Breast epithelium (tissue), 4 donors: ENCODE measurements around the gene RAB35. TPM values are rescaled to one million over a fixed set of nuclear protein-coding genes. Genes with fewer than 3 reads are reported as not detected.

ENCODE experiments used
- DNase-seq, 2 donors: peaks; one replicate each; pipeline ENCODE4 v3.0.0-alpha.2; 2019; ENCODE audit warnings: low spot score in 2 of 2
- H3K27ac ChIP-seq, 2 donors: fragments of 200-600 bp; sonication (generic) in 1 of 2; one replicate each; pipeline ENCODE4 v1.5.1; 2016 to 2019; ENCODE audit warnings: mild to moderate bottlenecking in 1 of 2
- H3K27me3 ChIP-seq, 2 donors: fragments of 200-600 bp; sonication (generic) in 1 of 2; one replicate each; pipeline versions ENCODE4 v1.5.1 to v1.6.0; 2017 to 2019; ENCODE audit warnings: control low read depth in 1 of 2, mild to moderate bottlenecking in 1 of 2
- H3K36me3 ChIP-seq: fragments of 200-600 bp; one replicate; pipeline ENCODE4 v1.5.1; 2019
- H3K4me1 ChIP-seq, 2 donors: fragments of 200-600 bp; sonication (generic); one replicate each; pipeline ENCODE4 v1.5.1; 2016 to 2019; ENCODE audit warnings: control low read depth in 1 of 2
- H3K4me3 ChIP-seq, 3 donors: fragments of 200-600 bp; sonication (generic); 1 replicate in 2 of 3; 2 replicates in 1 of 3; pipeline ENCODE4 v1.5.1; 2016 to 2019; ENCODE audit warnings: mild to moderate bottlenecking in 3 of 3, moderate library complexity in 2 of 3
- H3K9me3 ChIP-seq, 2 donors: fragments of 200-600 bp; sonication (generic) in 1 of 2; one replicate each; pipeline ENCODE4 v1.5.1; 2016 to 2019; ENCODE audit warnings: control low read depth in 1 of 2
- POLR2A ChIP-seq: fragments of 450-650 bp; IDR thresholded peaks from one replicate; pipeline ENCODE4 v1.6.1; 2016; ENCODE audit warnings: antibody characterized with exemption, mild to moderate bottlenecking, moderate library complexity
- POLR2AphosphoS5 ChIP-seq, 3 donors: sonication (generic); formaldehyde crosslinking; IDR thresholded peaks; one replicate each; pipeline ENCODE4 v1.6.1; 2017; ENCODE audit warnings: antibody characterized with exemption in 3 of 3
- intact Hi-C: fragments of 100-400 bp; cut with DNase I; formaldehyde crosslinking; loops from one replicate; pipeline ENCODE4 v1.15.1; 2023; ENCODE audit warnings: low total_unique reads
- total RNA-seq, 3 donors: library from RNA; depleted of rRNA; stranded (reverse); fragments of >200 nt; gene quantifications; one replicate each; pipeline ENCODE4 v1.1.0, GENCODE V29; 2016
- TF ChIP-seq, protein P1 (sequence below), 3 donors: fragments of 450-650 bp; IDR thresholded peaks; one replicate each; pipeline ENCODE4 v1.5.1; 2016 to 2017; ENCODE audit warnings: antibody characterized with exemption in 3 of 3, mild to moderate bottlenecking in 3 of 3, moderate library complexity in 3 of 3

RAB35 gene
- total RNA-seq, 3 donors from 2014 or later = 23.3 to 26.8 (median 26.2) TPM

- no peaks in the 10 kb centered on the region for H3K9me3 ChIP-seq
- TF ChIP-seq POLR2A (no peak), POLR2AphosphoS5 (IDR thresholded peaks at IDR 0.05) (no peak)
- TF ChIP-seq, protein P1, sequence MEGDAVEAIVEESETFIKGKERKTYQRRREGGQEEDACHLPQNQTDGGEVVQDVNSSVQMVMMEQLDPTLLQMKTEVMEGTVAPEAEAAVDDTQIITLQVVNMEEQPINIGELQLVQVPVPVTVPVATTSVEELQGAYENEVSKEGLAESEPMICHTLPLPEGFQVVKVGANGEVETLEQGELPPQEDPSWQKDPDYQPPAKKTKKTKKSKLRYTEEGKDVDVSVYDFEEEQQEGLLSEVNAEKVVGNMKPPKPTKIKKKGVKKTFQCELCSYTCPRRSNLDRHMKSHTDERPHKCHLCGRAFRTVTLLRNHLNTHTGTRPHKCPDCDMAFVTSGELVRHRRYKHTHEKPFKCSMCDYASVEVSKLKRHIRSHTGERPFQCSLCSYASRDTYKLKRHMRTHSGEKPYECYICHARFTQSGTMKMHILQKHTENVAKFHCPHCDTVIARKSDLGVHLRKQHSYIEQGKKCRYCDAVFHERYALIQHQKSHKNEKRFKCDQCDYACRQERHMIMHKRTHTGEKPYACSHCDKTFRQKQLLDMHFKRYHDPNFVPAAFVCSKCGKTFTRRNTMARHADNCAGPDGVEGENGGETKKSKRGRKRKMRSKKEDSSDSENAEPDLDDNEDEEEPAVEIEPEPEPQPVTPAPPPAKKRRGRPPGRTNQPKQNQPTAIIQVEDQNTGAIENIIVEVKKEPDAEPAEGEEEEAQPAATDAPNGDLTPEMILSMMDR (IDR thresholded peaks at IDR 0.05) = no peak
- no peaks in the 10 kb centered on the region for H3K27me3 ChIP-seq
- H3K36me3 ChIP-seq = no peaks in the 10 kb centered on the region
- no peak overlapping the region for H3K27ac ChIP-seq
- no peak overlapping the region for H3K4me3 ChIP-seq
- no peaks in the 10 kb centered on the region for H3K4me1 ChIP-seq
- intact Hi-C loops = no loop called here
- no peak for DNase-seq
These were observed 37.7 kb downstream of the RAB35 start for GRCh38 chr12:120078868-120079267.

GRCh38 chr12:120077260-120077659 is 39.3 kb downstream of the RAB35 start:
- Histone ChIP-seq H3K27ac (no peak overlapping the region), H3K36me3 (no peaks in the 10 kb centered on the region), H3K9me3 (no peaks in the 10 kb centered on the region), H3K4me1 (no peaks in the 10 kb centered on the region), H3K27me3 (no peaks in the 10 kb centered on the region), H3K4me3 (no peak overlapping the region)
- TF ChIP-seq POLR2AphosphoS5 (IDR thresholded peaks at IDR 0.05) = no peak
- TF ChIP-seq, protein P1 (IDR thresholded peaks at IDR 0.05) = no peak
- TF ChIP-seq POLR2A = no peak
- intact Hi-C loops = no loop called here
- no peak for DNase-seq

- Histone ChIP-seq H3K9me3 (no peaks in the 10 kb centered on the region), H3K27ac (no peak overlapping the region), H3K4me1 (no peaks in the 10 kb centered on the region), H3K4me3 (no peak overlapping the region), H3K36me3 (no peaks in the 10 kb centered on the region), H3K27me3 (no peaks in the 10 kb centered on the region)
- TF ChIP-seq POLR2AphosphoS5 (IDR thresholded peaks at IDR 0.05) (no peak), POLR2A (no peak)
- TF ChIP-seq, protein P1 (IDR thresholded peaks at IDR 0.05) = no peak
- no peak for DNase-seq
- intact Hi-C loops = no loop called here
These were observed 39.9 kb downstream of the RAB35 start for GRCh38 chr12:120076651-120077050.

DNA sequence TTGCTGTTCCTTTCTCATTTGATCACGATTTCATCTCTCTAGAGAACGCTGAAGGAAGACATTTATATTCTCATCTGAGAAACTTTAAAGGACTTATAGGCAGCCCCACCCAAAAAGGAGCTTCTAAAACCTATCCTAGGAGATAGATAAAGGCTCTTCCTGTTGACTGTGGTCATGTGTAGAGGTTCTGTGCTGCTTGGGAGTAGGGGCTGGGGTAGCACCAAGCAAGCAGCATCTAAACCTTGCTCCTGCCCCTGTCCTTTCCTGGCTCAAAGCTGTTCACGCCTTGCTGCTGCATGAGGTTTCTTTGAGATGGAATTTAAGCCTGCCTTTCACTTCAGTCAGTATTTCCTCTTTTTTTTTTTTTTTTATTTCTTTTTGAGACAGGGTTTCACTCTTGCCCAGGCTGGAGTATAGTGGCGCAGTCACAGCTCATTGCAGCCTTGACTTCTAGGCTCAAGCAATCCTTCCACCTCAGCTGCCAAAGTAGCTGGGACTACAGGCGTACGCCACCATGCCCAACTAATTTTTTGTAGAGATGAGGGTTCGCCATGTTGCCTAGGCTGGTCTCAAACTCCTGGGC is 41.4 kb downstream of the RAB35 start:
- Histone ChIP-seq H3K4me3 (no peak overlapping the region), H3K27me3 (no peaks in the 10 kb centered on the region), H3K9me3 (no peaks in the 10 kb centered on the region), H3K27ac (no peak overlapping the region), H3K4me1 (no peaks in the 10 kb centered on the region), H3K36me3 (no peaks in the 10 kb centered on the region)
- intact Hi-C loops = no loop called here
- TF ChIP-seq POLR2AphosphoS5 (IDR thresholded peaks at IDR 0.05) (no peak), POLR2A (no peak)
- TF ChIP-seq, protein P1 (IDR thresholded peaks at IDR 0.05) = no peak
- no peak for DNase-seq

DNA sequence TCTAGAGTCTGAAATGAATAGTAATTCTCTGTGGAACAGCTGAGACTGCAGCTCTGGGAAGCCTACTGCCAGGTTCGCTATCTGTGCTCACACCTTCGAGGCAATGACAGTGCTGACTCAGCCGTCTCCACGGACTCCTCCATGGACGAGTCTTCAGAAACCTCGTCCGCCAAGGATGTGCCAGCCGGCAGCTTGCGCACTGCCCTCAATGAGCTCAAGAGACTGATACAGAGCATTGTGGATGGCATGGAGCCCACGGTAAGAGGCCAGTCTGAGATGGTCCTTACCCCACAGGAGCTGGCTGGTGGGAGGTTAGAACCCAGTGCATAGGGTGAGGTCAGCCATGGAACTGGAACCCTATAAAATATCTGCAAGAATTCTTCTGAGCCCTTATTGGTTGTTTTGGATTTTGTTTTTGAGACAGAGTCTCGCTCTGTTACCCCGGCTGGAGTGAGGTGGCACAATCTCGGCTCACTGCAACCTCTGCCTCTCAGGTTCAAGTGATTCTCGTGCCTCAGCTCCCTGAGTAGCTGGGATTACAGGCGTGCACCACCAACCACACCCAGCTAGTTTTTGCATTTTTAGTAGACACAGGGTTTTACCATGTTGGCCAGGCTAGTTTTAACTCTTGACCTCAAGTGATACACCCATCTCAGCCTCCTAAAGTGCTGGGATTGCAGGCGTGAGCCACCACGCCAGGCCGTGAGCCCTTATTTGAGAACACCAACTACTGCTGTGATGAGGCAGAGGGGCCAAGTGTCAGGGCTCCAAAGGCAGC is 43.9 kb downstream of the RAB35 start:
- no peak overlapping the region for H3K27ac ChIP-seq
- intact Hi-C loops = no loop called here
- H3K9me3 ChIP-seq = no peaks in the 10 kb centered on the region
- no peaks in the 10 kb centered on the region for H3K4me1 ChIP-seq
- no peak overlapping the region for H3K4me3 ChIP-seq
- no peaks in the 10 kb centered on the region for H3K36me3 ChIP-seq
- TF ChIP-seq, protein P1 (IDR thresholded peaks at IDR 0.05) = no peak
- no peak for TF ChIP-seq POLR2AphosphoS5 (IDR thresholded peaks at IDR 0.05)
- no peak for TF ChIP-seq POLR2A
- no peaks in the 10 kb centered on the region for H3K27me3 ChIP-seq
- DNase-seq = no peak
